Keratinocyte (primary cell): ENCODE data around the gene KATNA1. TPM values are rescaled to one million over a fixed set of nuclear protein-coding genes. Genes with fewer than 3 reads are reported as not detected.

ENCODE experiments used
- DNase-seq: peaks from one replicate; pipeline ENCODE4 v3.0.0-alpha.2; 2011; ENCODE audit warnings: low read depth, missing footprints, low spot score
- FAIRE-seq: peaks from 2 replicates; lab custom pipeline; 2011; peaks lifted over from hg19 to GRCh38; lab: Jason Lieb, UNC
- H2AFZ ChIP-seq: 2 replicates; pipeline ENCODE4 v1.6.0; 2012; ENCODE audit warnings: low read length, control low read depth, inconsistent platforms; ENCODE audit not compliant: control insufficient read depth
- H3K27ac ChIP-seq: 2 replicates; pipeline ENCODE4 v1.5.1; 2011; ENCODE audit warnings: low read length; ENCODE audit not compliant: control insufficient read depth, insufficient read depth
- H3K27me3 ChIP-seq: 3 replicates; pipeline ENCODE4 v1.6.0; 2011; ENCODE audit warnings: low read length; ENCODE audit not compliant: control insufficient read depth, insufficient read depth; ENCODE audit errors: extremely low read depth
- H3K36me3 ChIP-seq, 2 experiments: 2 replicates in 1 of 2; 3 replicates in 1 of 2; pipeline ENCODE4 v1.5.1; 2011; ENCODE audit warnings: low read length in 2 of 2, mild to moderate bottlenecking in 1 of 2; ENCODE audit not compliant: control insufficient read depth in 2 of 2, insufficient read depth in 2 of 2; ENCODE audit errors: extremely low read depth in 1 of 2
- H3K4me1 ChIP-seq: 3 replicates; pipeline ENCODE4 v1.5.1; 2011; ENCODE audit warnings: low read length; ENCODE audit not compliant: control insufficient read depth, insufficient read depth; ENCODE audit errors: extremely low read depth
- H3K4me2 ChIP-seq: 3 replicates; pipeline ENCODE4 v1.6.0; 2011; ENCODE audit warnings: low read depth, low read length; ENCODE audit not compliant: control insufficient read depth, insufficient read depth; ENCODE audit errors: extremely low read depth
- H3K4me3 ChIP-seq, 3 experiments: fragments of 200-600 bp in 1 of 3; sonication (generic) in 1 of 3; 2 replicates in 2 of 3; 3 replicates in 1 of 3; pipeline ENCODE4 v1.5.1; 2011 to 2016; ENCODE audit warnings: low read length in 3 of 3, mild to moderate bottlenecking in 3 of 3, control low read depth in 2 of 3, inconsistent platforms in 1 of 3, low read depth in 1 of 3, mixed read lengths in 1 of 3, mixed run types in 1 of 3, moderate library complexity in 1 of 3; ENCODE audit not compliant: control insufficient read depth in 2 of 3, insufficient read depth in 2 of 3; ENCODE audit errors: extremely low read depth in 1 of 3
- H3K79me2 ChIP-seq: 2 replicates; pipeline ENCODE4 v1.6.0; 2012; ENCODE audit warnings: low read length; ENCODE audit not compliant: control insufficient read depth, insufficient read depth
- H3K9ac ChIP-seq: 3 replicates; pipeline ENCODE4 v1.6.0; 2011; ENCODE audit warnings: low read length; ENCODE audit not compliant: control insufficient read depth, insufficient read depth; ENCODE audit errors: extremely low read depth
- H3K9me1 ChIP-seq: 3 replicates; pipeline ENCODE4 v1.6.0; 2011; ENCODE audit warnings: low read length; ENCODE audit not compliant: control insufficient read depth, insufficient read depth; ENCODE audit errors: extremely low read depth
- H3K9me3 ChIP-seq: 2 replicates; pipeline ENCODE4 v1.5.1; 2012; ENCODE audit warnings: low read depth, low read length; ENCODE audit not compliant: control insufficient read depth
- H4K20me1 ChIP-seq: 3 replicates; pipeline ENCODE4 v1.6.0; 2011; ENCODE audit warnings: low read length; ENCODE audit not compliant: control insufficient read depth, insufficient read depth; ENCODE audit errors: extremely low read depth
- CTCF ChIP-seq, 3 experiments: IDR thresholded peaks in 1 of 3; conservative IDR thresholded peaks in 1 of 3; optimal IDR thresholded peaks in 1 of 3; 2 replicates in 2 of 3; 3 replicates in 1 of 3; pipeline versions ENCODE3 to v1.5.1; 2011; ENCODE audit warnings: low read length in 3 of 3, mild to moderate bottlenecking in 3 of 3, moderate library complexity in 2 of 3, control low read depth in 1 of 3, inconsistent platforms in 1 of 3; ENCODE audit not compliant: insufficient read depth in 2 of 3; ENCODE audit errors: extremely low read depth in 1 of 3
- EZH2 ChIP-seq: IDR thresholded peaks from one replicate; pipeline ENCODE4 v1.6.1; 2012; ENCODE audit warnings: inconsistent platforms, mild to moderate bottlenecking, low read length, moderate library complexity
- dilution Hi-C: fragments of 300-500 bp; cut with MboI; formaldehyde crosslinking; loops from one replicate; pipeline ENCODE4 v1.7.0; 2020; ENCODE audit warnings: low sequenced_read_pairs; ENCODE audit not compliant: extremely low pct_ligation_motif_present
- polyA plus RNA-seq, 5 experiments: library from polyadenylated mRNA; depleted of rRNA in 3 of 5; stranded (reverse) in 3 of 5; stranded (forward) in 1 of 5; unstranded in 1 of 5; fragments of >200 nt; gene quantifications; 1 replicate in 1 of 5; 2 replicates in 3 of 5; 3 replicates in 1 of 5; pipeline versions ENCODE4 v1.2.1 to v1.2.3, GENCODE V29; 2011 to 2012; ENCODE audit warnings: missing spikeins in 2 of 5, low read depth in 1 of 5, low replicate concordance in 1 of 5

KATNA1 gene
- polyA plus RNA-seq, 1 donor (not counting 4 experiments of a cell fraction or from before 2014, with no cell fraction given) = 36.8 TPM

DNA sequence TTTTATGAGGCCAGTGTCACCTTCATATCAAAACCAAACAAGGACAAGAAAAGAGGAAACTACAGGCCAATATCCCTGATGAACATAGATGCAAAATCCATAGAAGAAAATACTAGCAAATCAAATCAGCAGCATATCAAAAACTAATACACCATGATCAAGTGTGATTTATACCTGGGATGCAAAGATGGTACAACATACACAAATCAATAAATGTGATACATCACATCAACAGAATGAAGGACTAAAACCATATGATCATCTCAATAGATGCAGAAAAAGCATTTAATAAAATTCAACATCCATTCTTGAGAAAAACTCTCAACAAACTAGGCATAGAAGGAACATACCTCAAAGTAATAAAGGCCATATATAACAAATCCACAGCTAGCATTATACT lies 90.5 kb downstream of the KATNA1 start:
- no peak overlapping the region for H3K4me3 ChIP-seq
- DNase-seq = no peak
- dilution Hi-C loops = no loop called here
- H3K9me3 ChIP-seq = no peaks in the 10 kb centered on the region
- no peaks in the 10 kb centered on the region for H3K79me2 ChIP-seq
- H3K27ac ChIP-seq = no peak overlapping the region
- H3K9ac ChIP-seq = no peak overlapping the region
- no peak for TF ChIP-seq EZH2
- TF ChIP-seq CTCF (optimal IDR thresholded peaks at IDR 0.05 in 1 of 3, IDR thresholded peaks at IDR 0.05 in 1 of 3, conservative IDR thresholded peaks at IDR 0.05 in 1 of 3; ENCODE audit: extremely low read depth in 1 of 3, insufficient read depth in 2 of 3, low read length in 3 of 3) = no peak
- H3K36me3 ChIP-seq = no peaks in the 10 kb centered on the region
- H3K9me1 ChIP-seq = no peaks in the 10 kb centered on the region
- H2AFZ ChIP-seq = no peak overlapping the region
- no peaks in the 10 kb centered on the region for H3K27me3 ChIP-seq
- H3K4me2 ChIP-seq = no peak overlapping the region
- no peak for FAIRE-seq
- no peaks in the 10 kb centered on the region for H4K20me1 ChIP-seq
- H3K4me1 ChIP-seq = no peaks in the 10 kb centered on the region

GRCh38 chr6:149551920-149552319 lies 96.6 kb downstream of the KATNA1 start:
- no peaks in the 10 kb centered on the region for H3K36me3 ChIP-seq
- no peaks in the 10 kb centered on the region for H3K9me1 ChIP-seq
- FAIRE-seq (no peak), DNase-seq (no peak)
- H3K4me2 ChIP-seq = no peak overlapping the region
- dilution Hi-C loops = no loop called here
- H3K4me1 ChIP-seq = no peaks in the 10 kb centered on the region
- H3K9ac ChIP-seq = no peak overlapping the region
- no peaks in the 10 kb centered on the region for H4K20me1 ChIP-seq
- no peak overlapping the region for H3K27ac ChIP-seq
- no peaks in the 10 kb centered on the region for H3K27me3 ChIP-seq
- H3K4me3 ChIP-seq = no peak overlapping the region
- H3K9me3 ChIP-seq = no peaks in the 10 kb centered on the region
- H3K79me2 ChIP-seq = no peaks in the 10 kb centered on the region
- TF ChIP-seq CTCF (optimal IDR thresholded peaks at IDR 0.05 in 1 of 3, IDR thresholded peaks at IDR 0.05 in 1 of 3, conservative IDR thresholded peaks at IDR 0.05 in 1 of 3; ENCODE audit: extremely low read depth in 1 of 3, insufficient read depth in 2 of 3, low read length in 3 of 3) = no peak
- TF ChIP-seq EZH2 = no peak
- H2AFZ ChIP-seq = no peak overlapping the region
